Stimulated activated naive CD8-positive, alpha-beta T cell treated with anti-CD3 and anti-CD28 coated beads, Interleukin-15, Interleukin-2, amounts not matched to agents 100 U/mL and 50 U/mL, for 24 hours (primary cell): Measurements from ENCODE around the gene RPL22.

Source experiments
- ATAC-seq: fragments of 150-1000 bp; cut with Tn5 transposase; one replicate; pipeline ENCODE4 v1.10.0; 2021
- DNase-seq: peaks from one replicate; pipeline ENCODE4 v3.0.0; 2021

The RPL22 gene

GRCh38 chr1:6199298-6200187 is at the start of gene RPL22:
TSS of gene RPL22 (minus strand) at chr1:6199595. CDS start at chr1:6199573, 22 bp downstream.
- ATAC-seq (peak; percentile 99), DNase-seq (peak; percentile 97)

- ATAC-seq (no peak), DNase-seq (no peak)
Measured at GRCh38 chr1:6248161-6248776, 48.9 kb upstream of the RPL22 start.

GRCh38 chr1:6247651-6248050 is 48.3 kb upstream of the RPL22 start:
- no peak for ATAC-seq
- DNase-seq: no peak

GRCh38 chr1:6246497-6247467 is 47.4 kb upstream of the RPL22 start:
- peak; percentile 85 for DNase-seq
- peak; percentile 45 for ATAC-seq

- no peak for ATAC-seq
- peak; percentile 76 for DNase-seq
Measured at GRCh38 chr1:6245869-6246496, 46.6 kb upstream of the RPL22 start.

GRCh38 chr1:6245086-6245868 is 45.9 kb upstream of the RPL22 start:
- ATAC-seq (peak; percentile 70), DNase-seq (peak; percentile 89)

- ATAC-seq (no peak), DNase-seq (no peak)
Measured at GRCh38 chr1:6244401-6245049, 45.1 kb upstream of the RPL22 start.

GRCh38 chr1:6243993-6244392 is 44.6 kb upstream of the RPL22 start, which contains the start of gene HES3:
TSS of gene HES3 (plus strand) at chr1:6244179. CDS start at chr1:6244366, 187 bp downstream.
- no peak for DNase-seq
- no peak for ATAC-seq

- ATAC-seq (no peak), DNase-seq (no peak)
Measured at GRCh38 chr1:6243053-6243834, 43.8 kb upstream of the RPL22 start.

- ATAC-seq (no peak), DNase-seq (no peak)
Measured at GRCh38 chr1:6241887-6242740, 42.7 kb upstream of the RPL22 start.

- DNase-seq: no peak
- no peak for ATAC-seq
Measured at GRCh38 chr1:6241107-6241886, 41.9 kb upstream of the RPL22 start.

- ATAC-seq: no peak
- DNase-seq: no peak
Measured at GRCh38 chr1:6239950-6240768, 40.8 kb upstream of the RPL22 start.

GRCh38 chr1:6239213-6239752 is 39.9 kb upstream of the RPL22 start:
- ATAC-seq (no peak), DNase-seq (no peak)

GRCh38 chr1:6237093-6237492 is 37.7 kb upstream of the RPL22 start:
- DNase-seq (no peak), ATAC-seq (no peak)

- ATAC-seq (no peak), DNase-seq (peak; percentile 32)
Measured at GRCh38 chr1:6235296-6235677, 35.9 kb upstream of the RPL22 start.

GRCh38 chr1:6234502-6235295 is 35.3 kb upstream of the RPL22 start:
- ATAC-seq (no peak), DNase-seq (no peak)
